WI38 (cell line): ENCODE results near the gene ROR1.

ENCODE experiments used
- H3K4me3 ChIP-seq: 2 replicates; pipeline ENCODE4 v1.5.1; 2011; ENCODE audit warnings: low read depth, mild to moderate bottlenecking, control low read depth, low read length
- CTCF ChIP-seq: IDR thresholded peaks from 2 replicates; pipeline ENCODE4 v1.5.1; 2012; ENCODE audit warnings: low read depth, mild to moderate bottlenecking, control low read depth, low read length

The ROR1 gene

DNA sequence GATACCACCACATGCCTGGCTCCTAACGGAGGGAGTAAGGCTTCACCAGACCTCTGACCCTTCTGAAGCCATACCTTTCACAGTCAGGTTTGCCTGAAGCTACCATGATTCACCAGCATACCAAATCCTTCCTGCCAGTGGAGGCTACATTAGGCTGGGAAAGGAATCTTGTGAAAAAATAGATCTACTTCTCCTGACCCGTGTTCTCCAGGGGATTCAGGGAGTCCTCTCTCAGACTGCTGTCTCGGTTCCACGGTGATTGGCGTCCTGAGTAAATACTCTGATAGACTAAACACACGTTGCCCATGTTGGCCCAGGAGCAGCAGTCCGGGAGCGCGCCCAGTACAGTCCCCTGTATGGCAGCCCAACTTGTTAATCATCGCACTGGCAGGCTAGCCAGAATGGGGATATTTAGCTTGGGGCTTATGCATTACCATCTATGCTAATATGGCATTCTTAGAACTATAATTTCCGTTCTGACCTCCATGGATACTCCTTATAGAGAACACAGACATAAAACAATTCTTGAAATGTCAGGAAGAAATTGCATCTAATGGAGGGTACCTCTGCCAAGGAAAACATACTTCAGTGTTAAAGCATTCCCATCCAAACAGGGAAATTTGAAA lies 173.2 kb downstream of the ROR1 start:
- no peak overlapping the region for H3K4me3 ChIP-seq
- TF ChIP-seq CTCF: no peak

GRCh38 chr1:63947904-63948303 lies 174.1 kb downstream of the ROR1 start:
- TF ChIP-seq CTCF: no peak
- H3K4me3 ChIP-seq: no peak overlapping the region

DNA sequence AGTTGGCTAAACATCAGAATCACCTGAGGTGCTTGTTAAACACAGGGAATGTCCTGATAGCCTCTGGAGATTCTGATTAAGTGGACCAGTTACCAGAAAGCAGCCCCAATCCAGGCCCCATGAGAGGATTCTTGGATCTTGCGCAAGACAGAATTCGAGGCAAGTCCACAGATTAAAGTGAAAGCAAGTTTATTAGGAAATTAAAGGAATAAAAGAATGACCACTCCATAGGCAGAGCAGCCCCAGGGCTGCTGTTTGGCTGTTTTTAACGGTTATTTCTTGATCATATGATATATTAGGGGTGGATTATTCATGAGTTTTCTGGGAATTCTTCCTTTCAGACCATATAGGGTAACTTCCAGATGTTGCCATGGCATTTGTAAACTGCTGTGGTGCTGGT lies 176.2 kb downstream of the ROR1 start:
- no peak overlapping the region for H3K4me3 ChIP-seq
- TF ChIP-seq CTCF: no peak

DNA sequence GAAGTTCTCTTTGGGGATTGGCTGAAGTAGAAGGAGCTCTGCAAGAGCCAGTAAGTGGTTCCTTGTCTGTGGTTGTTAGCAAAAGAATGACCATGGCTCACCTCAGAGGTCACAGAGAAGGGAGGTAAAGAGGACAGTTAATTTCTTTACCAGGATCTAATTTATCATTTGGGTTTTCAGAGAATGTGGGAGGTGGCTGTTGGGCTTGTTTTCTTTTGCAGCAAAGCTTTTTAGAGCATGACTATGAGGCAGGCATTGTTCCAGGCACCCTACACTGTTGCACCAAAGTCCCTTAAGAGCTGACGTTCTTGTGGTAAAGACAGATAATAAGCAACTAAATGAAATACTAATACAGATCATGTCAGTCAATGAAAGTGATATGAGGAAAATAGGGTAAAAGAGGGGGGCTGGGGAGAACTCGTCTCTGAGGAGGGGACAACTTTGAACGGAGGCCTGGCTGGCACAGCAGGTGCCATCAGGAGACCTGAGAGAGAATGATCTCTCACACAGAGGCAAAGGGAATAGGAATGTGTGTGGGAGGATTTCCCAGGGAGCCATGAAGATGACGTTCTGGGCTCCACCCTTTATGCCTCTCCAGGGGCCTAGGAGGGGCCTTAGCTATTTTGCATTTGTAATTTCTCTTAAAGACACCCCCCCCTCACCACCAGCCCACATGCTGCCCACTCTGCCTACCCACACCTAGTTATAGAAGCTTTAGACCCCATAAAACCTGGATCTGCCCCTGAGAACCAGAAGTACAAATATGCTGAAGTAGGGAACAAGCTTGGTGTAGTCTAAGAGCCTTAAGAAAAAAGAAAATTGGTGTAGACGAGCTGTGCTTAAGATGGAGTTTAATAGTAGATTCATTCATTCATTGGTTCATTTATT lies 177.5 kb downstream of the ROR1 start:
- no peak overlapping the region for H3K4me3 ChIP-seq

GRCh38 chr1:63954187-63954586 lies 180.4 kb downstream of the ROR1 start:
- no peak overlapping the region for H3K4me3 ChIP-seq
- TF ChIP-seq CTCF: no peak

More for the DNA sequence above, 177.5 kb downstream of the ROR1 start:
- TF ChIP-seq CTCF: no peak

GRCh38 chr1:63955370-63956145 lies 181.7 kb downstream of the ROR1 start:
- no peak overlapping the region for H3K4me3 ChIP-seq
- TF ChIP-seq CTCF: no peak
